ENCODE results near the gene MVB12B.

Gene MVB12B

DNA sequence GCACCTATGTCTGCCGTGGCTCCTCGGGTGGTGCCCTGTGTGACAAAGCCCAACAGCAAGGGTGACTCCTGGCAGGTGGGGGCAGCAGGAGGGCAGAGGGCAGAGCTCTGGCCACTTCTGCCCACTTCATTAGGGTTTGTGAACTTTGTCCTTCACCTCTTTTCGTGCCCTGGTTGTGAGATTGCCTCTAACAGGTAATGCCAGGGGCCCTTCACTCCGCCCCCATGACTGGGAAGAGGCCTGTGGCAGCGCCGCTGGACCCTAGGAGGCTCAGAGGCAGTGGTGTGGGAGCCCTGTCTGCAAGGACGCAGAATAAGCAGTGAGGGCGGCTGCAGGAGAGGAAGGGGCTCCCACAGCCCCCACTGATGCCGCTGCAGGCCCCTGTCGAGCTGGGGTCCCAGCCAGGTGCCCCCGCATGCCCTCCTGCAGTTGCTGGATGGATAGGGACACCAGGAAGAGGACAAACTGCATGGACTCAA is 178.4 kb downstream of the MVB12B start:
- no peak for DNase-seq (ENCODE audit: low read depth in 1 of 2, low spot score in 1 of 2)
- TF ChIP-seq SPI1 (IDR thresholded peaks at IDR 0.05; ENCODE audit: borderline replicate concordance, low read depth) (no peak), GABPA (IDR thresholded peaks at IDR 0.05; ENCODE audit: low read depth) (no peak), REST (IDR thresholded peaks at IDR 0.05; ENCODE audit: insufficient replicate concordance, low read depth) (no peak), POLR2AphosphoS5 (IDR thresholded peaks at IDR 0.05; ENCODE audit: low read depth) (no peak)
- TF ChIP-seq, protein P1, sequence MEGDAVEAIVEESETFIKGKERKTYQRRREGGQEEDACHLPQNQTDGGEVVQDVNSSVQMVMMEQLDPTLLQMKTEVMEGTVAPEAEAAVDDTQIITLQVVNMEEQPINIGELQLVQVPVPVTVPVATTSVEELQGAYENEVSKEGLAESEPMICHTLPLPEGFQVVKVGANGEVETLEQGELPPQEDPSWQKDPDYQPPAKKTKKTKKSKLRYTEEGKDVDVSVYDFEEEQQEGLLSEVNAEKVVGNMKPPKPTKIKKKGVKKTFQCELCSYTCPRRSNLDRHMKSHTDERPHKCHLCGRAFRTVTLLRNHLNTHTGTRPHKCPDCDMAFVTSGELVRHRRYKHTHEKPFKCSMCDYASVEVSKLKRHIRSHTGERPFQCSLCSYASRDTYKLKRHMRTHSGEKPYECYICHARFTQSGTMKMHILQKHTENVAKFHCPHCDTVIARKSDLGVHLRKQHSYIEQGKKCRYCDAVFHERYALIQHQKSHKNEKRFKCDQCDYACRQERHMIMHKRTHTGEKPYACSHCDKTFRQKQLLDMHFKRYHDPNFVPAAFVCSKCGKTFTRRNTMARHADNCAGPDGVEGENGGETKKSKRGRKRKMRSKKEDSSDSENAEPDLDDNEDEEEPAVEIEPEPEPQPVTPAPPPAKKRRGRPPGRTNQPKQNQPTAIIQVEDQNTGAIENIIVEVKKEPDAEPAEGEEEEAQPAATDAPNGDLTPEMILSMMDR (IDR thresholded peaks at IDR 0.05; ENCODE audit: insufficient read depth, low read length): no peak
- Histone ChIP-seq H3K27ac (replicated peaks) (no peak overlapping the region), H3K27me3 (ENCODE audit: insufficient read depth, poor library complexity, severe bottlenecking) (peaks cover 5% of the 10 kb centered on the region), H3K4me3 (replicated peaks; ENCODE audit: insufficient read depth, low read length) (no peak overlapping the region)

DNA sequence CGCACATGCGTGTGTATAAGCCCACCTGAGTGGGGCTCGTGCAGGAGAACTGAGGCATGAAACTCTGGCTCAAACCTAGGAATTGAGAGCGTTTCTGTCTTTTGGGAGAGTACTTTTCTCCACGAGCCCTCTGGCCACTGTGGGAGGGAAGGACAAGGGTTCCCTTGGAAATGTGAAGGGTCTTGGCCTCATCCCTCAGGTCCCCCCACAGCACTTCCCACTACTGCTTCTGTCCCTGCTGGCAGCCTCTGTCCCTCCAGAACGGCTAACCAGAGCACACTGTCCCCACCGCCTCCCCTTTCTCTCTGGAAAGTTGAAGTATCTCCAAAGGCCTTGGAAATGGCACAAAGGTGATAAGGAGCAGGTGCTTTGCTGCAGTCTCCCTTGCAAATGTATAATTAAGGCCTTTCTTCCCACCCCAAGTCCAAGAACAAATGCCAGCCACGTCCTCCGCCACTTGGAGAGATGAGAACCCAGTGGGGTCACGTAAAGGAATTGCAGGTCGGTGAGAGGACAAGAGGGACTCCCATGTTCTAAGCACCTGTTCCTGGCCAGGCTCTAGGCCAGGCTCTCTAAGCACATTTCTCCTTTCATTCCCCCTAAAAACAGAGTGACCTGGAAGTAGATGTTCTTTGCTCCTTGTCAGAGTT is 179.2 kb downstream of the MVB12B start:
- no peak for TF ChIP-seq POLR2AphosphoS5 (IDR thresholded peaks at IDR 0.05; ENCODE audit: low read depth)
- Histone ChIP-seq H3K4me3 (replicated peaks; ENCODE audit: insufficient read depth, low read length) (no peak overlapping the region), H3K27ac (replicated peaks) (no peak overlapping the region), H3K27me3 (ENCODE audit: insufficient read depth, poor library complexity, severe bottlenecking) (no peaks in the 10 kb centered on the region)
- DNase-seq (ENCODE audit: low read depth in 1 of 2, low spot score in 1 of 2): no peak

GRCh38 chr9:126506361-126507317 is 180.0 kb downstream of the MVB12B start:
- no peak for DNase-seq (ENCODE audit: low read depth in 1 of 2, low spot score in 1 of 2)
- H3K27ac ChIP-seq (replicated peaks): no peak overlapping the region
- TF ChIP-seq, protein P1 (IDR thresholded peaks at IDR 0.05; ENCODE audit: insufficient read depth, low read length): no peak
- TF ChIP-seq REST (IDR thresholded peaks at IDR 0.05; ENCODE audit: insufficient replicate concordance, low read depth) (no peak), SPI1 (IDR thresholded peaks at IDR 0.05; ENCODE audit: borderline replicate concordance, low read depth) (no peak), GABPA (IDR thresholded peaks at IDR 0.05; ENCODE audit: low read depth) (no peak), POLR2AphosphoS5 (IDR thresholded peaks at IDR 0.05; ENCODE audit: low read depth) (no peak)
- H3K27me3 ChIP-seq (ENCODE audit: insufficient read depth, poor library complexity, severe bottlenecking): peaks cover under 1% of the 10 kb centered on the region
- H3K4me3 ChIP-seq (replicated peaks; ENCODE audit: insufficient read depth, low read length): no peak overlapping the region
